GM21717 (cell line): Measurements from ENCODE around the gene CHRNA1.

Experiments used
- ATAC-seq: cut with Tn5 transposase; IDR thresholded peaks from one replicate; pipeline ENCODE4 v1.9.1; 2021; ENCODE audit warnings: mild to moderate bottlenecking, moderate library complexity; ENCODE audit not compliant: unreplicated experiment

Gene CHRNA1

DNA sequence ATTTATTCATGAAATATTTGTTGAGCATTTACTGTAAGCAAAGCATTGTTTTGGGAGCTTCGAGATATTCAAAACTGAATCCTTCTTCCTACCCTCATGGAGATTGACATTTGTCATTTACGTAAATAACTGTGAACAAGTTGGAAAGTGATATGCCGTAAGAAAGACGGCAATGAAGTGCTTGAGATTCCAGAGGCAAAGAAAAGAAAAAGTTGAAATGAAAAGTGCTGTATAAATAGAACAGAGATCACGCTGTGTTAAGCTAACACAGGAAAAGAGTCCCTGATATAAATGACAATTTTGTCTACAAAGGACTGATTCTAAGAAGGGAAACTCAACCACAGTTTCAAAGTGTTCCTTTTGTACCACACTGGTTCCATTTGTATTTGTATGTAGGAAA, 1.8 kb downstream of the CHRNA1 start:
- ATAC-seq, result no peak

DNA sequence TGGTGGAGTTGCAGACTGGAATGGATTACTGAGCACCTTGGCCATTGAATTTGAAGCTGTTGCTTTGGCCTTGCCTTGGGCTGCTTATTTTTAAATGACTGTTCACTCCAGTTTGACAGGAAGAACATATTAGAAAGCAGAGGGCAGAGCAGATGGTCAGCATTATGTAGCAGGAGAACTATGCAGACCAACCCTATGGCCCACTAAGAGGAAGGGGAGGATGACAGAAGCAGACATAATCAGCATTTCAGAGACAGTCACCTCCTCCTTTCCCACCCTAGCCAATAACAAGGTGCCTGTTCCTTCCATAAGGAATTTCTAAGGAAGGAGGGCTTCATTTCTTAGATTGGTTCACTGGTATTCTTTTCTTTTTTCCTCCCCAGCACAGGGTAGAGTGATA, 2.4 kb downstream of the CHRNA1 start:
- no peak for ATAC-seq

DNA sequence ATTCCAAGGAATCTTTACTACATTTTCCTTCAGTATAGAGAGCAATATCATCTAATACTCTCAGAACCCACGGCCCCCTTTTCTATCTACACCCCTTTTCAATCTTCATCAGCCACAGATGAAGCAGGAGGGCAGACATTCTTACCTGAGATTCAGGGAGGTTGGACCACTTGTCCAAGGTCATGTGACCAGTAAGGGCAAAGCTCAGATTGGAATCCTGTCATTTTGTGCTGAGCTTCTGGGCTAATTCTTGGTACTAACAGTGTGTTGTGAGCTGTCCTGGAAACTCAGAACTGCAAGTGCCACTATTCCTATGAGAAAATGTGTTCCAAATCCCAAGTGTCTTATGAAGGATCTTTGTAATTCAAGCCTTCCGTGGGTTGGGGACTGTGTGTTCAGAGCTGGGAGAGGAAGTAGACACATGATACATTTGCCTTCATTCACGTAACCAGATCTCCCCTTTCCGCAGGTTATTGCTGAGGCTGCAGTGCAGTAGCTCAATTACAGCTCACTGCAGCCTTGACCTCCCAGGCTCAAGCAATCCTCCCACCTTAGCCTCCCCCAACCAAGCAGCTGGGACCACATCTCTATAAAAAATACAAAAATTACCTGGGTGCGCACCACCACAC, 3.3 kb downstream of the CHRNA1 start:
- ATAC-seq, result no peak

DNA sequence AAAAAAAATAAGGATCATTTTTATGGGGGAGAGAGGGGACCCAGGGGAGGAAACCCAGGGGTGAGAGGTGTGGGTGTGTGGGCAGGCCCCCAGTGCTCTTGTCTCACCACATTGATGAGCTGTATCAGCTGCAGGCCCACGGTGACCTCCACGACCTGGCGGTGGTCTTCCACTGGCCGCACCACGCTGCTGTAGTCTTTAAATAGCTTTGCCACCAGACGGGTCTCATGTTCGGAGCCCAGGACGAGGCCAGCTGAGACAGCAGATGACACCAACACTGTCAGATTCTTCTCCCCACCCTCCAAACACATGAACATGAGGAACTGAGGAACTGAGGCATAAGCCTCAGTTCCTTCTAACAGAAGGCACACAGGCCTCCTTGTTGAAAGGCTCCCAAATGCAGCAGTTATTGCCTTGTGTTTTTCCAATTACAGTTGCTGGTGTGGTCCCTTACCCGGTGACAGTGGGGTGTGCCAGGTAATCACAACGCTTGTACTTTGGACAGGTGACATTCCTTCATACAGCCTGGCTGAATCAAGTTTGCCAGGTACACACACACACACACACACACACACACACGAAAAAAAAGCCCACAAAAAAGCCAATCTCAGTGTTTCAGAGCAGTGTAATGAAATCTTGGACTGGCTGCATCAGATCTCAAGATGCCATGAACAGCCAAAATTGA, 4.7 kb downstream of the CHRNA1 start:
- no peak for ATAC-seq

DNA sequence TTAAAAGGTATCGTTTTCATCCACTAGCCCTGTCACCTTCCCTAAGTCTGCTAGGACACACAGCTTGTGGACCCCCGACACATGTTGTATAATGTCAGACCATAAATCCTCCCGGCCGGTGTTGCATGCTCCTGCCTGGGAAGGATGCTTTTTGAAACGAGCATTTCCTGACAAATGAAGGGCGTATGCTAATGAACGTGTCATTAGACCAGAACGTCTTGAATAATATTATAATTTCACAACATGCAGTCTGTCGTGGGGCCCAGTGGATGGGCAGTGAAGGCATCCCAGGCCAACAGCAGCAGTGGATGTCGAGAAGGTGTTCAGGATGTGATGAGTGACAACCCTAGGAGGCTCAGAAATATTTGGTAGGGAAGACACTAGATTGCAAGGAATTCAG, 7.5 kb downstream of the CHRNA1 start:
- ATAC-seq, result no peak

DNA sequence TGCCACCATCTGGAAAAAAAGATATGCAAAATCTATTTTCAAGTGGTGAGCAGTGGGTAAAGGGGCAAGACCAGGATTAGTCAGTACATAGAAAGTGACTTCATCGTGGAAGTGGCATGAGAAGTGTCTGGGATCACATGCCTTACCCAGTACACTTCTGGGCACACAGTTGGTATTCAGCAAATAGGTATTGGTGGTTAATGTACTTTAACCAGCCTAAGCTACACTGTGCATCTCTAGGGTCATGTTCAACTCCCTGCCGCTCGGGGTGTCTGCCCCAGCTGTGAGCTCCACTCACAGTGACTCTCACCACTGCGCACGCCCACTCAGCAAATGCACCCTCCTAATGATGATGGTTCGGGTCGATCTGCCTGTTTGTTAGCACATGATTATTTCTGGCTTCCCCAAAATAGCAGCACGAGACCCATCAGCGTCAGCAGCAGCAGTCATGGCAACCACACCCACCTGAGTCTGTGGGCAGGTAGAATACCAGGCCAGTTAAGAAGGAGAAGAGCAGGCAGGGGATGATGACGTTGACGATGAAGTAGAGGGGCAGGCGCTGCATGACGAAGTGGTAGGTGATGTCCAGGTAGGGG, 11.1 kb downstream of the CHRNA1 start:
- peak; percentile 25 for ATAC-seq

DNA sequence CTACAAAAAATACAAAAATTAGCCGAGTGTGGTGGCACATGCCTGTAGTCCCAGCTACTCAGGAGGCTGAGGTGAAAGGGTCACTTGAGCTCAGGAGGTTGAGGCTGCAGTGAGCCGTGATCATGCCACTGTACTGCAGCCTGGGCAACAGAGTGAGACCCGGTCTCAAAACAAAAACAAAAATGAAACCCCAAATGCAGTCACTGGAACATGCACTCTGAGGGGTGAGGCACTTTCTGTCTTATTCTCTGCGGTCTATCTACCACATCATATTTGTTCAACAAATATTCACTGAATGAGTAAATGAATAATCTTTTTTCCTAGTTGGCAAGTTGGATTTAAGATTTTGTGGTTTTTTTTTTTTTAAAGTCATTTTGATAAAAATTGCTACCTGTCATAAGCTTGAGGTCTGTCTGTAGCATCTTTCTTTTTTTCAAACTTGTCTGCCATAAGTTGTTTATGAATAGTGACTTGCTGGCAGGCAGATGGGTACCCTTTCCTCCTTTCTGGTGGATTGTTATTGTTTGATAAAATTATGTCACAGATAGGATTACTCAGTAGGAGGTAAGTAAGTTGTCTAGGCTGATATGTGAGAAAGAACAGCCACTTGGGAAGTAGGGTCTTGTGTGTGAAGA, 11.8 kb downstream of the CHRNA1 start:
- ATAC-seq, result peak; percentile 88

DNA sequence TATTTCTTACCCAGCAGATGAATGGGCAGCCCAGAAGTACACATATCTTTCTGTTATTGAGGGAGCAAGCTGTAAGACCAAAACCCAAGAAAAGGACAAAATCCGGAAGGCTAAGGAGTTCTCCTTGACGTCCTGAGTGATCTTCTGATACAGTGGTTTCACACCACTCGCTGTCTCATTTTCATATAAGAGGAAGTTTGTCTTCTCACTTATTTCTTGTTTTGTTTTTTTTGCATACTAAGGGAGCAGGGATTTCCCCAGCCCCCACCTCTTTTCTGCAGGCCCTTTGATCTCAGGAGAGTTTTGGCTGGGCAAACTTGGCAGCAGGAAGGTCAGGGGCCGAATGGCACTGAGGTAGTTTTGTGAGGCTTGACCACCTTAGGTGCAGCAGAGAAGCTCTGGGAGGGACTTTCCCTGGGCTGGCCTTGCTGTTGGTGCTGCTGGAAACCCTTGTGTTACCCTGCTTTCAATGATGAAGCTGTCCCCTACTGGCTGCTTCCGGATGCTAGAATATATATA, 13.3 kb downstream of the CHRNA1 start:
- ATAC-seq, result peak; percentile 49

DNA sequence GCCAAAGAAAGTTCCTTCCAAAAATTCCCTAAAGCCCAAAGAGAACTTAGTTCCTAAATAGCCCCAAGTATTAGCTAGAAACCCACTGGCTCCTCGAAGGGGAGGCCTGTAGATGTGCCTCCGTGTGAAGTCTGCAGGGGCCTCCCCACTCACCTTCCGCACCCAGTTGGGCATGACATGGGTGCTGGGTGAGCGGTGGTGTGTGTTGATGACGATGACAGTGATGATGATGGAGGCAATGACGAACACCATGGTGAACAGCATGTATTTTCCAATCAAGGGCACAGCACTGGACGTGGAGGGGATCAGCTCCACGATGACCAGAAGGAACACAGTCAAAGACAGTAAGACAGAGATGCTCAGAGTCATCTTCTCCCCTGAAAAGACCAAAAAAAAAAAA, 14.5 kb downstream of the CHRNA1 start:
- no peak for ATAC-seq

DNA sequence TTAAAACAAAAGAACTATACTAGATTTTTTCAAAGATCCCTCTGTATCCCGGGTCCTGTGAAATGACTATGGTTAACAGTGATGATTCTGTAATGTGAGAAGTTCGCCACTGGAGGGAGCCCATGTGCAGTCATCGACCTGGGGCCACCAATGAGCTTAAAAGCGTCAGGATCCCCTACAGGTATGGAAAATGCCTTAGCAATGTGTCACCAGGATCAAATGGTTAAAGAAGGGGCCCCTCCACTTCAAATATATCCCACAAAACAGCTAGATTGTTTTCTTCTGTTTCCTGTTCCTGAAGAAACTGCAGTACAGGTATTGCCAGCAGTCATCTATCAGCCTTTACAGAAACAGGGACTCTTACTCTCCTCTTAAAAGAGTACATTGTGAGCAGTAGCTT, 15.3 kb downstream of the CHRNA1 start:
- no peak for ATAC-seq

DNA sequence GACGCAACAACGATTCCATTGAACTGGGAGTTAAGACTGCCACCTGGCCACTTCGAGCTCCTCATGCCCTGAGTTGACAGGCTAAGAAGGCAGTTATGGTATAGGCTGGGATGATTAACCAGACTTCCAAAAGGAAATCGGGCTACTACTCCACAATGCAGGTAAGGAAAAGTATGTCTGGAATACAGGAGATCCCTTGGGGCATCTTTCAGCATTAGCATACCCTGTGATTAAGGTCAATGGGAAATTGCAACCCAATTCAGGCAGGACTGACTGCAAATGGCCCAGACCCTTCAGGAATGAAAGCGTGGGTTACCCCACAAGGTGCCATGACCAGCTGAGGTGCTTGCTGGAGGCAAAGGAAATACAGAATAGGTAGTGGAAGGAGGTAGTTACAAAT, 19.1 kb downstream of the CHRNA1 start:
- ATAC-seq, result no peak

DNA sequence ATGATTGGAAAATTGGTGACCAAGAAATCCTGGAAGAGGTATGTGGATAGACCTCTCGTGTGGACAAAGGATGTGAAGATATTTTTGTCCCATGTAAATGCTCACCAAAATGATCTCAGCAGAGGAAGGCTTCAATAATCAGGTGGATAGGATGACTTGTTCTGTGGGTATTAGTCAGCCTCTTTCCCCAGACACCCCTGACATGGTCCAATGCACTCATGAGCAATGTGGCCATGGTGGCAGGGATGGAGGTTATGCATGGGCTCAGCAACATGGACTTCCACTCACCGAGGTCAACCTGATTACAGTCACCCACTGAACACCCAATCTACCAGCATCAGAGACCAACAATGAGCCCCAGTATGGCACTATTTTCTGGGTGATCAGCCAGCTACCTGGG, 20.2 kb downstream of the CHRNA1 start:
- no peak for ATAC-seq

DNA sequence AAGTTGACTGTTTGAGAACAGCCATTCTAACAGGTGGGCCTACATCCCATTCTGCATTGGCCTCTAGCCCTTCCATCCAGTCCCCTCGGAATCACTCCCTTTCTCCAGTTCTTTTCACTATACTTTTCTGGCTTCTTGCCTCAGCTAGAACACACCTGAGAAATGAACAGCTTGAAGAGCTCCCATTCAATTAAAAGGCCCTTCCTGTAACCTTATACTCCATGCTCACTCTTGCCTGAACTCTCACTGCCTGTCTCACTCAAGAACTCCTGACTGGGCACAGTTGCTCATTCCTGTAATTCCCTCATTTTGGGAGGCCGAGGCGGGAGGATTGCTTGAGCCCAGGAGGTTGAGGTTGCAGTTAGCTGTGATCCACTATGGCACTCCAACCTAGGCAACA, 23.6 kb downstream of the CHRNA1 start:
- no peak for ATAC-seq

DNA sequence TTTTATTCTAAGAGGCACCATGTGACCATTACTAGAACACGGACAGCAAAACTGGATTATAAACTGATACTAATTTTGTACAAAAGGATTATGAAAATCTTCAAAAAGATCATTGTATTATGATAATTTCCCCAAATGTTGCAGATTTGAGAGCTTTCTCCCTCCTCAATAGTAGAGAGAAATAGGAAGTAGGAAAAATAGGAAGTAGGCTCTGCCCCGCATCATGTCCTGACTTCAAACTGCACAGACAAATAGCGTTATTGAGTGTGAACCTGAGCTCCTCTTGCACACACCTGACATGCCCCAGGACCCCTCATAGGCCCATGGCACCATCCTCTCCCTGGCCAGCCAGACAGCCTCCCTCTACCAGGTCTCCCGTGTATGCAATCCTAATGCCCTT, 25.4 kb downstream of the CHRNA1 start:
- no peak for ATAC-seq

DNA sequence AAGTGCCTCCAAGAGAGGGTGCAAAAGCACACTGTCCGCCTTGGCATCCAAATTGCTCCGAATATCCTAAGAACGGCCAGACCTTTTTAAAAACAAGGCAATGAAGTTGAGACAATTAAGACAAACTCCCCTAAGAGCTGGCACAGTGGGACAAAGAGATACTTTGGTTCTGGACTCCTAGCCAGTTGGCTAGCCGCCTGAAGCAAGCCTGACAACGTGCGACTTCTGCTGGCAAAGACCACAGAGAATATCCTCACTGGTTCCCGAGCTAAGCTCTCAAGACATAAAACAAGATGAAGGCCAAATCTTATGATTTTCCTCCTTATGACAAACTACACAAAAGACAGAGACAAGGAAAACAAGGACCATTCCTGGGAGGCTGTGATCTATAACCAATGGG, 32.7 kb downstream of the CHRNA1 start:
- ATAC-seq, result no peak

DNA sequence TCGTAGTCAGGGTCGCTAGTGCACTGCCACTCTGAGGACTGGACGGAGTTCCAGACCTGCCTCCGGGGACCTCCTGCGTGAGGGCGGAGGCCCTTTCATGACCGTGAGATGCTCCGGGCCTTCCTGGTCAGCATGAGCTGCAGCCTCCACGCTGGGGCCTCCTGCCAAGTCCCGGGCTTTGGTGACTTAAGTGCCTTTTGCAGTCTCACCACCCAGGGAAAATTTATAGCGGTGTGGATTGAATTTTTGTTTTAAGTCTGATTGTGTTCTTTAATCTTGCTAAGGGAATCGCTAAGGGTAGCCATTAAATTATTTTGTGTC, 33.6 kb downstream of the CHRNA1 start:
- ATAC-seq, result no peak

DNA sequence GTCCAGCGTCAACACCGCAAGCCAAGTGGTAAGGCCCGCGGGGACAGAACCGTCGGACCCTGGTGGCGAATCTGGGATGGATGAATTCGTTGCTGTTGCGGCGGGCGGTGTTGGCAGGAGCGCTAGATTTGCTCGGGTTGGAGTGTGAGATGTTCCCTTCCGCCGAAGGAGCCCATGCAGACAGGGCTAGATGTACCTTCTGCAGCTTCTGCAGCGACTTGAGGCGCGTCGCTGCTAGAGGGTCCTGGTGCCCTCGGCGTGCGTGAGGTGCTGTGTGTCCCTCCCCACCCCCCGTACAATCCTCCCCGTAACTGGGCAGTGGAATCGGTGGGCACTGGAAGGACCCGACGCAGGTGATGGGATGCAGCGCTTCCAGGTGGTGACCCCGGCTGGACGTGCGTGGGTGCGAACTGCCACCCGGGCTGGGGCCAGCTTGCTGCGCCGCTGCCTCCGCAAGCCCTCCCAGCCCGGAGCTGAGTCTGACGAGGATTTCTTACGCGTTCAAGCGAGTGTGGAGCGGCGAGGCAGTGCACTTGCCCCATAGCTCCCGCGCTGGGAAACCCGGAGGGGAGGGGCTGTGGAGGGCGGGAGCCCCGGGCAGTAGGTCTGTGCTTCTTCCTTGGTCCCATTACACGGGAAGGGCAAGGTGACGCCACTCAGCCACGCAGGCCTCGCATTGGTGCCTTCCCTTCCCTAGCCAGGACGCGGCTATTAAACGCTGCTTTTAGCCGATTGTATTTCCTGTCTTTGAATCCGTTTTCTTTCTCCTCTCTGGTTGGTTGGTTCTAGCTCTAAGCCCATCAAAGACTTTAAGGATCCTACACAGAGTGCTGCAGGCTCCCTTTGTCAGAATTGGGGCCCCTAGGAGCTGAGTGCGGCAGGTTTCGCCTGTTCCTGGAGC, 34.2 kb downstream of the CHRNA1 start:
- no peak for ATAC-seq

DNA sequence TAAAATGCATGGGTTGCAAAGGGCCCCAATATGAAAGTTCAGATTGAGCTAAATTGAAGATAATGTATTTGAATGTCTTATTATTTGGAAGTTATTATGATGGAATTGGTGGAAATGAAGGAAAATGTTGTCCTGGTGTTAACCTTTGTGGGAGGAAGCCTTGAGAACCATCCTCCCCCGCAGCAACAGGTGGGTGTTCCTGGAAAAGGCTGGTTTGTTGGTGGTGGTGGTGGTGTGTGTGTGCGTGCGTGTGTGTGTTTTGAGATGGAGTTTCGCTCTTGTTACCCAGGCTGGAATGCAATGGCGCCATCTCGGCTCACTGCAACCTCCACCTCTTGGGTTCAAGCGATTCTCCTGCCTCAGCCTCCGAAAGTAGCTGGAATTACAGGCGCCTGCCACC, 36.2 kb downstream of the CHRNA1 start:
- ATAC-seq, result no peak

DNA sequence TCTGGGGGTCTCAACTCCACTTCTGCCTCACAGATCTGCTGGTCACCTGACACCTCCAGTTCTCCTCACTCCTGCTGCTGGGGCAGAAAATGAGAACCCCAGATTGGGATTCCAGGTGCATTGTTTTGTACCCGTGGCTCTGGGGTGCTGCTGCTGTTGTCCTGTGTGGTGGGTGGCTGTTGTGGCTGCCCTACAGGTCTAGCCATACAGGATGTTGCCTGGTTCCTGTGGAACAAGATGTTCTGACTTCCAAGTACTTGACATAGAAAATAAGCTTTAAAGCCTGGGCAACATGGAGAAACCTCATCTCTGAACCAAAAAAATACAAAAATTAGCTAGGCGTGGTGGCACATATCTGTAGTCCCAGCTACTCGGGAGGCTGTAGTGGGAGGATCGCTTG, 38.1 kb downstream of the CHRNA1 start:
- ATAC-seq, result no peak

DNA sequence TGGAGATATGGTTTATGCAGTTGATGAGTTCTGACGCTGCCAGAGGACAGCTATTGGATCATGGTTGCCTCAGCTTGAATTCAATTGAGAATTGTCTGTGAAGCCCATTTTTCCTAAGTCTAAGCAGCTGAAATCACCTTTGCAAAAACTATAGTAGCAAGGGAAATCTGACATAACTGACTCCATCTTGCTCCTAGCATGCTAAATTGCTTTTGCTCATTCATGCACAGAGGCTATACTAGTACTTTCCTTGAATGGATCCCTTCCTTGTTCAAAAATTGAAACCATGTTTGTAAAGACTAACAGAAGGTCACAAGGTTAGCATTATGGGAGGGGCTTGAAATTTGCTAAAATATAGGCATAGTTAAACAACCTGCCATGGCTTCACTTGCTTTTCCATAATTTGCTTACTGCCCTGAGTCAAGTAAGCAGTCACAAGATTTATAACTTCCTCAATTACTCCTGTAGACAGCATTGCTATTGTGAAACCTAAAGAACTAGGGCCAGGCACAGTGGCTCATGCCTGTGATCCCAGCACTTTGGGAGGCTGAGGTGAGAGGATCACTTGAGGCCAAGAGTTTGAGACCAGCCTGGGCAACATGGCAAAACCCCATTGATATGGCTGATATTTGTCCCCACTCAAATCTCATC, 41.2 kb downstream of the CHRNA1 start:
- no peak for ATAC-seq

DNA sequence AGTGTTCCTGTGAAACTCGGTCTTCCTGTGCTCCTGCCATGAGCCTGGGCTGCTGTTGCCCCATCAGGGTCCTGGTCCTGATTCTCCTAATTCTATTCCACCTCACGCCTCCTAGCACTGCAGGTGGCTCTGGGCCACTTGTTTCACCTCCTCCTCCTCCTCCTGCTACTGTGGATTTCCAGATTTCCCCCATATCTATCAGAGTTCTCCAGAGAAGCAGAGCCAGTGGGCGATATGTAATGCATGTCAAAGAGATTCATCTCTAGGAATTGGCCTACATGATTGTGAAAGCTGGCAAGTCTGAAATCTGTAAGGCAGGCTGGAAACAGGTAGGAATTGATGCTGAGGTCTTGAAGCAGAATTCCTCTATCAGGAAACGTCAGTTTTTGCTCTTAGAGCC, 45.3 kb downstream of the CHRNA1 start:
- ATAC-seq, result no peak
